Thymus (tissue), 11 donors: ENCODE data around the gene TNK2. TPM values are rescaled to one million over a fixed set of nuclear protein-coding genes. Genes with fewer than 3 reads are reported as not detected.

Experiments used
- DNase-seq, 9 donors: peaks; one replicate each; pipeline ENCODE4 v3.0.0-alpha.2; 2013; ENCODE audit warnings: low spot score in 9 of 9, low read depth in 6 of 9, missing footprints in 1 of 9
- H3K27ac ChIP-seq, 2 donors: one replicate each; pipeline ENCODE4 v1.5.1; 2013; ENCODE audit warnings: control low read depth in 1 of 2, low read depth in 1 of 2, low read length in 1 of 2, mild to moderate bottlenecking in 1 of 2, moderate library complexity in 1 of 2
- H3K27me3 ChIP-seq, 2 donors: one replicate each; pipeline ENCODE4 v1.5.1; 2013; ENCODE audit warnings: low read length in 1 of 2; ENCODE audit not compliant: control insufficient read depth in 2 of 2, insufficient read depth in 1 of 2
- H3K36me3 ChIP-seq, 2 donors: one replicate each; pipeline ENCODE4 v1.5.1; 2013; ENCODE audit warnings: low read length in 1 of 2, mild to moderate bottlenecking in 1 of 2, moderate library complexity in 1 of 2; ENCODE audit not compliant: control insufficient read depth in 2 of 2, insufficient read depth in 2 of 2
- H3K4me1 ChIP-seq, 2 donors: one replicate each; pipeline ENCODE4 v1.5.1; 2013; ENCODE audit warnings: low read length in 2 of 2; ENCODE audit not compliant: control insufficient read depth in 2 of 2, insufficient read depth in 2 of 2
- H3K4me3 ChIP-seq, 2 donors: one replicate each; pipeline ENCODE4 v1.5.1; 2013; ENCODE audit warnings: low read length in 2 of 2, control low read depth in 1 of 2, mild to moderate bottlenecking in 1 of 2
- H3K9me3 ChIP-seq, 2 donors: one replicate each; pipeline ENCODE4 v1.5.1; 2013; ENCODE audit warnings: low read length in 1 of 2, mild to moderate bottlenecking in 1 of 2; ENCODE audit not compliant: control insufficient read depth in 2 of 2, insufficient read depth in 1 of 2
- WGBS: extraction: QIAGEN DNeasy Blood & Tissue Kit; methylation state at CpG from one replicate; pipeline ENCODE4 v1.1.7; 2013; 5-methylcytosine and 5-hydroxymethylcytosine counted together
- polyA plus RNA-seq: library from polyadenylated mRNA; stranded (reverse); fragments of 200-250 nt; gene quantifications from one replicate; pipeline ENCODE4 v1.2.3, GENCODE V29; 2013
- total RNA-seq: library from RNA; stranded (reverse); fragments of 120-200 nt; gene quantifications from one replicate; pipeline ENCODE4 v1.2.4, GENCODE V29; 2013
- donor health status: healthy.

Gene TNK2
- total and polyA plus RNA-seq, 2 donors: 13.3 to 101 TPM

DNA sequence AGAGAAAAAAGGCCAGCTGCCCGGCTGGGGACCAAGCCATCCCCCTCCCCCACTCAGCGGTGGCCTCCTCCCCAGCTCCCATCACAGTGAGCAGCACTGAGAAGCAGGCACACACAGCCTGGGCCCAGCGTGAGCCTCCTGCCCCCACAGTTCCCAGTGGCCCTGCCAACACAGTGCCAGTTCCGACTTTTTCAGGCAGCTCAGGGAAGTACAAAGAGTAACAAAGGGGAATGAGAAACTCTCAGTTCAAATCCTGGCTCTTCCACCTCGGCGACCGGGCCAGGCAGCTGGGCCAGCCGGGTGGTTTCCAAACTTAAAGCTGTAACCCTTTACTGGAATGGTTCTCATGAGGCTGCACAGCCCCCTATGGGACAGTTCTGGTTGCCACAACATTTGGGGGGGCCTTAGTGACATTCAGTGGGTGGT, 18.5 kb downstream of the TNK2 start:
- H3K4me3 ChIP-seq: no peak overlapping the region

DNA sequence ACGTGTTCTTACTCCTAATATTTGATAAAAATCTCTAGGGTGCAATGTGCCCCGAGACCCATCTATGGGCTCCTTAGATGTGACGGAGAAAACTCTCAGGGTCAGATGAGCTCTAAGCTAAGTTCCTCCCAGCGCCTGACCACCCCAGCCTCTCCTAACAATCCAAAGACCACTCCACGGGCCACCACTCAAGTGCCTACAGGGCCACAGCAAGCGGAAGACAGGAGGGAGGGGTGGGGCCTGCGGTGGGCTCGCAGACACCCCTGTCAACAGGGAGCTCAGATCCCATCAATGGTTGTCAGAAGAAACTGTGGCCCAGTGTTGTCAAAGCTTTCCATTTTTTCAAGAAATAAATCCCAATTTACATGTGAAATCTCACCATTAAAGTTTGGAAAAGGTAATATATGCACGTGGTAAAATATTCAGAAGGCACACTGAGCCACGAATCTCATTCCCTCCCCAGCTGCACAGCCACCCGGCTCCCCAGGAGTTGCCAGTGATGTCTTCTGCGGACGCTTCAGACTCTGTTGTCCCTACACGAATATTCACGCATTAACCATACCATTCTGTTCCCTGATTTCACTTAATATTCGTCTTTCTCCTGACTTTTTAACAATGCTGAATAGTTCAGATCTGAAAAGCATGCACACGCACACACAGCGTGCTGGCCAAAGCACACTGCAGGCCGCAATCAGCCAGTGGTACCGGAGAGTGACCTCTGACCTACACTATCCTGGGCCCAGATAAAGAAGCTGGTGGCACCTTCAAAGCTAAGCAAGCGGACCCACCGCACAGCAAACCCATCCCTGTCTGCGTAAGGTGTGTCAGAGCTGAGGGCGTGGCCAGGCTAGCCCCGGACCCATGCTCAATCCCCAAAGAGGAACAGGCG, 19.1 kb downstream of the TNK2 start:
- Histone ChIP-seq H3K27ac (no peak overlapping the region), H3K27me3 (no peaks in the 10 kb centered on the region), H3K36me3 (peaks cover 33 to 38% of the 10 kb centered on the region in 2 donors), H3K4me1 (peaks cover 15 to 28% of the 10 kb centered on the region in 2 donors), H3K4me3 (no peak overlapping the region), H3K9me3 (no peaks in the 10 kb centered on the region)
- 97% methylated on average over 26 of the region's 26 CpGs for WGBS
- no peak for DNase-seq

More for the DNA sequence above, 18.5 kb downstream of the TNK2 start:
- Histone ChIP-seq H3K36me3 (peaks cover 29 to 32% of the 10 kb centered on the region in 2 donors), H3K27ac (no peak overlapping the region), H3K9me3 (no peaks in the 10 kb centered on the region), H3K27me3 (no peaks in the 10 kb centered on the region), H3K4me1 (peaks cover 20 to 34% of the 10 kb centered on the region in 2 donors)
- WGBS: 92% methylated on average over 8 of the region's 8 CpGs
- no peak for DNase-seq

DNA sequence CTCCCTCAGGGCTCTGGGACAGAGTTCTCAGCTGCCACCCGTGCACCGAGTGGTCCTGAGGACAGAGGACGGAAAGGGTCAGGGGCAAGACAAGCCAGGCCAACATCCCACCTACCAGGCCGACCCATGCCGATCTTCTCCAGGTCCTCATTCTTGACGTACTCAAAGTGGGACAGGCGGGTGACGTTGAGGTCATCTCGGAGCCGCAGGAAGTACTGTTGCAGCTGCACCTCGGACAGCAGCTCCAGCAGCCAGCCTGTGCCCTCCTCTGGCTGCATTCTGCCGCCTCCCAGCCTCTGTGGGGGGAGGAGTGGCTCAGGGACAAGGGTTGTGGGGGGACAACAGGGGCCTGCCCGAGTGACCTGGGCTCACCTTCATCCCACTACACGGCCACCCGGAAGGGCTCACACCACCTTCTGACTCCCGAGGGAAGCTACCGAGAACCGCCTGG, 20.0 kb downstream of the TNK2 start:
- DNase-seq: no peak
- no peaks in the 10 kb centered on the region for H3K27me3 ChIP-seq
- H3K9me3 ChIP-seq: no peaks in the 10 kb centered on the region
- 98% methylated on average over 18 of the region's 18 CpGs for WGBS
- no peak overlapping the region for H3K4me3 ChIP-seq
- peaks cover 34 to 43% of the 10 kb centered on the region in 2 donors for H3K36me3 ChIP-seq
- H3K27ac ChIP-seq: no peak overlapping the region
- H3K4me1 ChIP-seq: peaks cover 6 to 19% of the 10 kb centered on the region in 2 donors

DNA sequence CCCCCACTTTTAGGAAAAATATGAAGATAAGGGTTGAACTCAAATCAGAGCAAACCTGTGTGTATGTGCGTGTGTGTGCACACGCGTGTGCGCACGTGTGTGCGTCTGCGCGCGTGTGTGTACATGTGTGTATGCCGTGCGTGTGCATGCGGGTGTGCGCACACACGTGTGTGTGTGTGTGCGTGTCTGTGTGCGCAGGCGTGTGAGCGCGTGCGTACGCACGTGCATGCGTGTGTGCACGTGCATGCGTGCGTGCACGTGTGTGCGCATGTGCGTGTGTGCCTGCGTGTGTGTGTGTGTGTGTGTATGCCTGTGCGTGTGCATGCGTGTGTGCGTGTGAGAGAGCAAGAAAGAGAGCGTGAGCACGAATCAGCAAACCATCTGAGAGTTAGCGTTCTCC, 20.7 kb downstream of the TNK2 start:
- no peaks in the 10 kb centered on the region for H3K27me3 ChIP-seq
- H3K9me3 ChIP-seq: no peaks in the 10 kb centered on the region
- peaks cover 0 to 12% of the 10 kb centered on the region in 2 donors for H3K4me1 ChIP-seq
- peaks cover 40 to 43% of the 10 kb centered on the region in 2 donors for H3K36me3 ChIP-seq
- H3K4me3 ChIP-seq: no peak overlapping the region
- no peak overlapping the region for H3K27ac ChIP-seq
- no peak for DNase-seq
- WGBS: 96% methylated on average over 36 of the region's 36 CpGs

DNA sequence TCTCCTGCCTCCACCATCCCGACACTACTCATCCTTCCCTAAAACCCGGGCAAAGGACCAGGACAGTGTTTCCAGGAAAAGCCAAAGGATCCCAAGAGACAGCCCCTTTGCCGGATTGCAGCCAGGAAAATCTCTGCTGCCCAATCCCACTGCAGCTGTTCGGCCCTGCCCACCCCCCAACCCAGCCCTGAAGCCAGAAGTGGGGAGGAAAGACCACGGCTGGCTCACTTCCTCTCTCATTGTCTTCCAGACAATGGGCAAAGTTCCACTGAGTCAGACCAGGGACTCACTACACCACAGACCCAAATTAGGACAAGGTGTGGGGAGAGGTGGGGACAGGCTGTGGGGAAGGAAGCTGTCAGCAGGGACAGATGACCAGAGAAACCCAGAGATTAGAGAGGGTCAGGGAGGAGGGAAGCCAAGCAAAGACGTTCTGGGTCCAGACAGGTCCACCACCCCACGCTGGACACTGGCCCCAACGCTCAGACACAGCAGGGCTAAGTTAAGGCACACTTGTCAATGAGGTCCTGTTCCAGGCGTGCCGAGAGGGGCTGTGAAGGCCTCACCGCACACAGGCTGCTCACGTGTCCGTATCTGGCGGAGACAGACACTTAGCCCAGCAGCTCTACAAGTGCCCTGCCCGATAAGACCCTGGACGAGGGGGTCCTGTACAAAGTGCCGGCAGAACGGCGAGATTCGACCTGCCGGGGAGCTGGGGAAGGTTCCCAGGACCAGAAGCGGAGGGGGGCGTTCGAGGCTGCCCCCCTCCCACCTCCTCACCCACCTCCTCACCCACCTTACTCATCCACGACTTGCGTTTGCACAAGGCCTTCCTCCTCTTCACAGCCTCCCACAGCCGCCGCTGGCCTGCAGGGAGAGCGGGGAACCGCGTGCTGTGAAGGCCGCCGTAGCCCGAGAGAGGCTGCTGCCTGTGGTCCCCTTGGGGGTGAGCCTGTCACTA, 21.9 kb downstream of the TNK2 start:
- peaks cover 46 to 51% of the 10 kb centered on the region in 2 donors for H3K36me3 ChIP-seq
- no peak overlapping the region for H3K27ac ChIP-seq
- no peaks in the 10 kb centered on the region for H3K9me3 ChIP-seq
- H3K4me3 ChIP-seq: no peak overlapping the region
- WGBS: 96% methylated on average over 34 of the region's 34 CpGs
- no peak for DNase-seq
- H3K4me1 ChIP-seq: peaks cover 0 to 4% of the 10 kb centered on the region in 2 donors
- no peaks in the 10 kb centered on the region for H3K27me3 ChIP-seq

DNA sequence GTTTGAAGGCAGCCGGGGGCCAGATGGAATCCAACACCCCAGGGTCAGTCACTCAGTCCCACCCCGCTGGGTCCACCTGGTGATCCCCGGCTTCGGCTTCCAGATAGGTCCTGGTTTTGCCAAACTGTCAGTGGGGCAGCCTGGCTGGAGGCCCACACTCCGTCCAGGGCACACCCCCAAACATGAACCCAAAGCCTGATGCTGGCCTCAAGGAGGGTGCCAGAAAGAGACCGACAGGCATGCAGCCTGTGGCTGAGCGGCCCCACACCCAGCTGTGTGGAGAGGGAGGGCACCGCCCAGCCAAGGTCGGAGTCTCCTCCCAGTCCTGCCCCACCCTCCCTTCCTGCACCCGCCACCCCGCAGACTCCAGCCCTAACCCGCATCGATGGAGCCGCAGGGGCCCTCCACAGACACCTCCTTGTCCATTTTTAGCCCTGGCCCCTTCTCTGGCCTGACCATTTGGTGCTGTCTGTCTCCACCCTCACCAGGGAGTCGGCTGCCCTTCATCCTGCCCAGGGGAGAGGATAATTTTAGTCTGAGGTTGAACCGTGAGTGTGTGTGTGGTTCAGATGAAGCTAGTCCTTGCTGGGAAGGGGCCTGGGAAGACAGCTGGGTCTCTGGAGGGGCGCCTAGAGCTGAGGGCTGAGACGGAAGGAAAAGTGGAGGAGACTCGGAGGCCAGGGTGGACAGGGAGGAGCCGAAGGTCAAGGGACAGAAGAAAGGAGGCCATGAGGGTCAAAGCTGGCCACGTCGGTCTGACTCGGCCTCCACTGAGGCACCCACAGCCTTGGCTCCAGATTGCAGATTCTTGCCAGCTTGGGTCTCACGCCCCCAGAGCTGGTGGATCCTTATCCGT, 23.1 kb downstream of the TNK2 start:
- H3K27me3 ChIP-seq: no peaks in the 10 kb centered on the region
- peaks cover 45 to 53% of the 10 kb centered on the region in 2 donors for H3K36me3 ChIP-seq
- peaks cover 0 to 4% of the 10 kb centered on the region in 2 donors for H3K4me1 ChIP-seq
- H3K27ac ChIP-seq: no peak overlapping the region
- no peak for DNase-seq
- no peak overlapping the region for H3K4me3 ChIP-seq
- WGBS: 97% methylated on average over 25 of the region's 25 CpGs
- no peaks in the 10 kb centered on the region for H3K9me3 ChIP-seq

DNA sequence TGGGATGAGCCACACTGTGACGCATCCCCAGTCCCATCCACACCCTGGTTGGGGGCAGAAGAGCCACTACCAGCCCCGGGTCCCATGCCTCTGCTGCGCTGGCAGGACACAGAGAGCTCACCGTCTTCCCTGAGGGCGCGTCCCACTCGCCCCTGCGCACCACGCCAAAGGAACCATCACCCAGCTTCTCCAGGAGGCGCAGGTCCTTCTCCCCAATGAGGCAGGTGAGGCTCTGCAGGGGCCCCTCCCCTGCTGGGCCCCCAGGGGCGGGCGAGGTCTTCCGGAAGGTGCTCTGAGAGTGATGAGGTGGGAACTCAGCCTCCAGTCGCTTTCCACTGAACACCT, 23.7 kb downstream of the TNK2 start:
- Histone ChIP-seq H3K4me1 (peaks cover 0 to 2% of the 10 kb centered on the region in 2 donors), H3K27me3 (no peaks in the 10 kb centered on the region), H3K36me3 (peaks cover 47 to 55% of the 10 kb centered on the region in 2 donors), H3K9me3 (no peaks in the 10 kb centered on the region), H3K4me3 (no peak overlapping the region), H3K27ac (no peak overlapping the region)
- no peak for DNase-seq
- 98% methylated on average over 14 of the region's 14 CpGs for WGBS

DNA sequence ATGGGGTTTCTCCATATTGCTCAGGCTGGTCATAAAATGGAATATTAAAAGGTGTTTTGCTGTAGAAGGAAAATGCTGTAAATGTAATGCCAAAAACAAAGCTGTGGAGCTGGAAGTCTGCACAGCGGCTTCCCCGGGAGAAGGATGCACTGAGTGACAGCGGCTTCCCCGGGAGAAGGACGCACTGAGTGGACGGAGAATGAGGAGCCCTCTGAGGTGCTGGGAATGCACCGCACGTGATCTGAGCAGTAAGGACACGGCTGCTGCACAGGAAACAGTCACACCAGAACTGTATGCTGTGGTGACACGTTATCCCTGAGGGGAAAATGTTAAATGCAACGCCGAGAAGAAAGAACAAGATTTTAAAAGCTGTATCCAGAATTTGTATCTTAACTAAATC, 24.6 kb downstream of the TNK2 start:
- no peak for DNase-seq
- Histone ChIP-seq H3K4me3 (no peak overlapping the region), H3K27me3 (no peaks in the 10 kb centered on the region), H3K9me3 (no peaks in the 10 kb centered on the region), H3K27ac (no peak overlapping the region), H3K4me1 (peaks cover 0 to 2% of the 10 kb centered on the region in 2 donors), H3K36me3 (peaks cover 55 to 63% of the 10 kb centered on the region in 2 donors)
- 97% methylated on average over 12 of the region's 12 CpGs for WGBS
